GM12801 (cell line): Measurements from ENCODE around the gene POLN.

ENCODE experiments used
- CTCF ChIP-seq: IDR thresholded peaks from one replicate; pipeline ENCODE4 v1.5.1; 2011; ENCODE audit warnings: control low read depth; ENCODE audit not compliant: insufficient read length; ENCODE audit errors: extremely low read depth

The POLN gene

GRCh38 chr4:2249526-2250356, 7.8 kb upstream of the POLN start:
- TF ChIP-seq CTCF: no peak

DNA sequence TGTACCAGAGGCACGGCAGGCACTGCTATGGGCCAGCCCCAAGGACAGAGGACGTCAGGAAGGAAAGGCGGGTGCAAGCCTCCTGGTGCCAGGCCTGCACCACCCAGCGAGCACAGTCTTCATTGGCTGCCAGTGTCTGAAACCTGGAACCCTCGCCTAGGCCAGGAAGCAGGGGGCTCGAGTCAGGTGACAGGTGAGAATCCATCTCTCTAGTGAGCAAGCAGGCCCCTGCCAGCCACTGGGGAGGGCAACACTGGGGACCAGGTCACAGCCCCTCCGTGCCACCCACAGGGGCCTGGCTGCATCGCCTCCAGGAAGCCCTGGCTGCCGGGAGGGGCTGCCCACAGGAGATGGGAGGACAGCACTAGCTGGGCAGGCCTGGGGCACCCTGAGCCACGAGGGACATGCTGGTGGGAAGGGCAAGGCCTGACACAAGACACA, 6.9 kb upstream of the POLN start:
- no peak for TF ChIP-seq CTCF

DNA sequence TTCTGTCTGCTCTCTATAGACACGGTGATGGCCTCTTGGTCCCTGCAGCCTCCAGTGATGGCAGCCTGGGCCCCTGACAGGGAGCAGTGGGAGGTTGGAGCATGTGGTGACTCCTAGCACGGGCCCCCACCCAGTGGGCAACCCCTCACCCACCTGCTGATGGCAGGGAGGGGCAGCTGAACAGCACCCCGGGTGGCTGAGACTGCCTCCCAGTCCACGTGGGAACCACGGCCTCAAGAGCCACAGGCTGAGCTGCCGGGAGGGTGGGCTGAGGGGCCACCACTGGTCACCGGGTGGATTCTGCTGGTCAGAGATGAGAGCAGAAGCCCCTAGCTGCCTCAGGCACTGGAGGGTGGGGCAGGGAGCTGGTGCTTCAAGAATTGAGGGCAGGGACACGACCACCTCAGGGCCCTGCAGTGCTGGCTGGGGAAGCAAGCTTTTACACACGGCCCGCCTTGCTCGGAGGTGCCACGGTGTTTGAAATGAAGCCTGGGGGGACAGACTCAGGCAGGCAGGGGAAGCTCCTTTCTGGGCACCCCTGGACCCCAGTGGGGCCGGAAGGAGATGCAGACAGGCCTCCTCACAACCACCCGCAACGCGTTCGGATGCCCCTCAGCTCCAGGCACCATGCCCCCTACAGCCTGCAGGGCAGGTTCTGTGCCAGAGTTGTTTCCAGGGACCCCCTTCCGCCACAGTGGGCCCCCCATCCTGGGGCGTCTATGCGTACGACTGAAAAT, 6.3 kb upstream of the POLN start:
- no peak for TF ChIP-seq CTCF

DNA sequence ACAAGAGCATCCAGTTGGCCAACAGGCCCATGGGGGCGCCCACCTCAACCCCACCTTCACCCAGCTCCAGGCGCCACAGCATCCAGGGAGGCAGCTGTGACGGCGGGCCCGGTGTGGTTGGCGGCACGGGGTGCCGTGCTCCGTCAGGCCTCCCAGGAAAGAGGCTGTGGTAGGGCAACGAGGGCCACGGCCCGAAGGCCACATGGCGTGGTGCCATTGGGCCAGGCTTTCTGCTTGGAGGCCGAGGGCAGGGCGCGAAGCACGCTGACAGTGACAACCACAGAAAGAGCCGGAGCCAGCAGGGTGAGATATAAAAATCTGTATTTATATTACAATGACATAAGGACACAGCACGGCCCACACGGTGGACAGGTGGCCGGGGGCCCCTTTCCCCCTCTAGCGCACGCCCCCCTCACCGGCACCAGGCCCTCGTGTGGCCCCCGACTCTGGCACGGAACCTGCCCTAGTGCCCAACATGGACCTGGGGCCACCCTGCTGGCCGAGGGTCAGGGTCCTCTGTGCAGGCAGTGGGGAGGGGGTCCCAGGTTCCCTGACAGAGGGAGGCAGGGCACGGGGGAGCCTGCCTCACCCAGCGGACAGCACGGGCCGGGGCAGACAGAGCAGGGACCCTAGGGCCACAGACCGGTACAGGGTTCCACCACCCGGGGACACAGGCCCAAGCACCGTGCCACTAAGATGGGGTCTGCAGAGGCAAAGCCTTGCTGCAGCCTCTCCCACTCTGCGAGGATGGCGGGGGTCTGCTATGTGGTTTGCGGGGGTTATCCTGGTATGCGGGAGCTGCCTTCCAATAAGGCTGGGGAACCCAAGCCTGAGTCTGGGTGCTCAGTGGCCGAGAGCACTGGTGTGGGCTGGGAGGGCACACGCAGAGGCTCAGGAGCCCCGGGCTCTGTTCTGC, 5.5 kb upstream of the POLN start:
- TF ChIP-seq CTCF: no peak

- no peak for TF ChIP-seq CTCF
These were observed 4.6 kb upstream of the POLN start for GRCh38 chr4:2246384-2247127.

GRCh38 chr4:2245787-2246275, 3.9 kb upstream of the POLN start:
- TF ChIP-seq CTCF: no peak
